Tibial nerve (tissue), 4 donors: ENCODE results near the gene ARHGAP27.

Experiments
- CTCF ChIP-seq, 5 experiments: fragments of 200-600 bp in 3 of 5; fragments of 450-650 bp in 2 of 5; sonication (generic) in 3 of 5; IDR thresholded peaks; one replicate each; pipeline ENCODE4 v1.5.1; 2016 to 2019; ENCODE audit warnings: antibody characterized with exemption in 5 of 5, mild to moderate bottlenecking in 3 of 5, moderate library complexity in 2 of 5
- EP300 ChIP-seq, 2 donors: sonication (generic); formaldehyde crosslinking; IDR thresholded peaks; one replicate each; pipeline ENCODE4 v1.6.1; 2017; ENCODE audit warnings: antibody characterized with exemption in 2 of 2, mild to moderate bottlenecking in 1 of 2

- TF ChIP-seq CTCF (IDR thresholded peaks at IDR 0.05) (no peak), EP300 (IDR thresholded peaks at IDR 0.05) (no peak)
Measured at GRCh38 chr17:45395569-45396415, 36.9 kb downstream of the ARHGAP27 start.
